H9 (cell line): Measurements from ENCODE around the gene VPS41. TPM values are rescaled to one million over a fixed set of nuclear protein-coding genes. Genes with fewer than 3 reads are reported as not detected.

Experiments used
- DNase-seq: peaks from one replicate; pipeline ENCODE4 v3.0.0-alpha.2; 2017
- H2AFZ ChIP-seq: one replicate; pipeline ENCODE4 v1.6.1; 2013; ENCODE audit warnings: mild to moderate bottlenecking, low read length, control low read depth, moderate library complexity
- H2AK5ac ChIP-seq: 2 replicates; pipeline ENCODE4 v1.6.1; 2013; ENCODE audit warnings: low read length, control low read depth, mixed read lengths; ENCODE audit not compliant: insufficient read length
- H2BK120ac ChIP-seq: one replicate; pipeline ENCODE4 v1.6.1; 2013; ENCODE audit warnings: low read depth, mild to moderate bottlenecking, low read length, control low read depth, inconsistent platforms; ENCODE audit not compliant: poor library complexity, severe bottlenecking
- H2BK12ac ChIP-seq: 2 replicates; pipeline ENCODE4 v1.6.1; 2013; ENCODE audit warnings: low read length, control low read depth, mixed read lengths, low read depth; ENCODE audit not compliant: insufficient read length
- H2BK15ac ChIP-seq: 2 replicates; pipeline ENCODE4 v1.6.1; 2013; ENCODE audit warnings: low read depth, low read length, control low read depth
- H2BK20ac ChIP-seq: one replicate; pipeline ENCODE4 v1.6.1; 2013; ENCODE audit warnings: low read depth, mild to moderate bottlenecking, low read length, control low read depth, inconsistent platforms; ENCODE audit not compliant: poor library complexity, severe bottlenecking
- H2BK5ac ChIP-seq: 2 replicates; pipeline ENCODE4 v1.6.1; 2013; ENCODE audit warnings: low read length, control low read depth, mixed read lengths; ENCODE audit not compliant: insufficient read length
- H3K14ac ChIP-seq: 2 replicates; pipeline ENCODE4 v1.6.1; 2013; ENCODE audit warnings: low read length, control low read depth; ENCODE audit not compliant: insufficient read depth
- H3K18ac ChIP-seq: 2 replicates; pipeline ENCODE4 v1.6.1; 2013; ENCODE audit warnings: low read depth, mild to moderate bottlenecking, mixed read lengths, low read length, control low read depth; ENCODE audit not compliant: insufficient read length
- H3K23ac ChIP-seq: 2 replicates; pipeline ENCODE4 v1.6.1; 2013; ENCODE audit warnings: low read length, control low read depth, mixed read lengths, low read depth; ENCODE audit not compliant: insufficient read length
- H3K23me2 ChIP-seq: 2 replicates; pipeline ENCODE4 v1.6.1; 2013; ENCODE audit warnings: low read depth, mild to moderate bottlenecking, mixed read lengths, low read length, control low read depth; ENCODE audit not compliant: insufficient read length, poor library complexity, severe bottlenecking
- H3K27ac ChIP-seq: 2 replicates; pipeline ENCODE4 v1.5.1; 2013; ENCODE audit warnings: low read length, control low read depth, mixed read lengths, low read depth; ENCODE audit not compliant: insufficient read length
- H3K27me3 ChIP-seq: 2 replicates; pipeline ENCODE4 v1.6.1; 2013; ENCODE audit warnings: low read length, control low read depth, inconsistent platforms; ENCODE audit not compliant: insufficient read depth
- H3K4ac ChIP-seq: 2 replicates; pipeline ENCODE4 v1.6.1; 2013; ENCODE audit warnings: low read depth, mild to moderate bottlenecking, control low read depth, inconsistent platforms, low read length, moderate library complexity
- H3K4me1 ChIP-seq: 2 replicates; pipeline ENCODE4 v1.6.1; 2013; ENCODE audit warnings: low read length, control low read depth, inconsistent platforms; ENCODE audit not compliant: insufficient read depth
- H3K4me2 ChIP-seq: 2 replicates; pipeline ENCODE4 v1.6.1; 2013; ENCODE audit warnings: low read length, control low read depth, mixed read lengths; ENCODE audit not compliant: insufficient read length, insufficient read depth
- H3K56ac ChIP-seq: 2 replicates; pipeline ENCODE4 v1.6.1; 2013; ENCODE audit warnings: low read depth, mild to moderate bottlenecking, mixed read lengths, low read length, control low read depth; ENCODE audit not compliant: insufficient read length
- H3K79me1 ChIP-seq: 2 replicates; pipeline ENCODE4 v1.6.1; 2013; ENCODE audit warnings: low read depth, mild to moderate bottlenecking, moderate library complexity, low read length, control low read depth, inconsistent platforms; ENCODE audit not compliant: insufficient read depth, poor library complexity, severe bottlenecking
- H3K79me2 ChIP-seq: 2 replicates; pipeline ENCODE4 v1.6.1; 2013; ENCODE audit warnings: low read length, control low read depth, inconsistent platforms; ENCODE audit not compliant: insufficient read depth
- H3K9ac ChIP-seq: 2 replicates; pipeline ENCODE4 v1.6.1; 2013; ENCODE audit warnings: low read length, control low read depth, mixed read lengths; ENCODE audit not compliant: insufficient read length; ENCODE audit errors: extremely low read depth
- H3K9me3 ChIP-seq: one replicate; pipeline ENCODE4 v1.6.1; 2013; ENCODE audit warnings: low read depth, low read length, inconsistent platforms; ENCODE audit not compliant: control insufficient read depth
- H3T11ph ChIP-seq: one replicate; pipeline ENCODE4 v1.6.1; 2013; ENCODE audit warnings: mild to moderate bottlenecking, low read length, control low read depth, inconsistent platforms
- H4K20me1 ChIP-seq: one replicate; pipeline ENCODE4 v1.6.1; 2013; ENCODE audit not compliant: control insufficient read depth, insufficient read length, insufficient read depth
- H4K5ac ChIP-seq: 2 replicates; pipeline ENCODE4 v1.6.1; 2013; ENCODE audit warnings: low read depth, mild to moderate bottlenecking, mixed read lengths, low read length, control low read depth; ENCODE audit not compliant: insufficient read length
- H4K8ac ChIP-seq: replicated peaks from 2 replicates; pipeline ENCODE4 v1.6.1; 2013; ENCODE audit warnings: low read length, control low read depth, mixed read lengths, low read depth; ENCODE audit not compliant: insufficient read length
- H4K91ac ChIP-seq: 2 replicates; pipeline ENCODE4 v1.6.1; 2013; ENCODE audit warnings: low read depth, mild to moderate bottlenecking, moderate library complexity, mixed read lengths, low read length, control low read depth; ENCODE audit not compliant: insufficient read length
- H3K27ac Mint-ChIP-seq, 3 experiments: 2 replicates in 2 of 3; 3 replicates in 1 of 3; pipeline ENCODE4 v1.8.0; 2020 to 2021; ENCODE audit warnings: mixed read lengths in 3 of 3, mild to moderate bottlenecking in 1 of 3, moderate library complexity in 1 of 3
- H3K27me3 Mint-ChIP-seq: 2 replicates; pipeline ENCODE4 v1.8.0; 2021; ENCODE audit warnings: low read depth, mild to moderate bottlenecking, moderate library complexity, mixed read lengths
- H3K36me3 Mint-ChIP-seq, 3 experiments: 2 replicates in 2 of 3; 3 replicates in 1 of 3; pipeline ENCODE4 v1.8.0; 2020 to 2021; ENCODE audit warnings: low read depth in 3 of 3, mixed read lengths in 3 of 3; ENCODE audit not compliant: insufficient read depth in 1 of 3
- H3K4me1 Mint-ChIP-seq, 2 experiments: 2 replicates each; pipeline ENCODE4 v1.8.0; 2020; ENCODE audit warnings: mixed read lengths in 2 of 2
- H3K4me3 Mint-ChIP-seq, 2 experiments: 2 replicates in 1 of 2; 3 replicates in 1 of 2; pipeline ENCODE4 v1.8.0; 2020 to 2021; ENCODE audit warnings: mild to moderate bottlenecking in 2 of 2, mixed read lengths in 2 of 2, moderate library complexity in 1 of 2
- H3K9me3 Mint-ChIP-seq, 2 experiments: 2 replicates in 1 of 2; 3 replicates in 1 of 2; pipeline ENCODE4 v1.8.0; 2020; ENCODE audit warnings: mild to moderate bottlenecking in 2 of 2, mixed read lengths in 2 of 2, moderate library complexity in 1 of 2
- WGBS: extraction: QIAGEN DNeasy Blood & Tissue Kit; methylation state at CpG from one replicate; pipeline ENCODE4 v1.1.7; 2013; ENCODE audit warnings: missing lambda C conversion rate, low lambda C conversion rate, mixed read lengths; ENCODE audit not compliant: insufficient read length; ENCODE audit errors: extremely low coverage; 5-methylcytosine and 5-hydroxymethylcytosine counted together
- total RNA-seq: library from RNA; stranded (reverse); gene quantifications from 2 replicates; pipeline ENCODE4 v1.2.1, GENCODE V29; 2021
- TF ChIP-seq, protein P1 (sequence below): fragments of 200-600 bp; sonication (generic); conservative IDR thresholded peaks from 3 replicates; pipeline ENCODE4 v1.8.0; 2021; ENCODE audit warnings: antibody characterized with exemption, mild to moderate bottlenecking

Gene VPS41
- total RNA-seq, 1 experiment from 2014 or later: 49.3 TPM

DNA sequence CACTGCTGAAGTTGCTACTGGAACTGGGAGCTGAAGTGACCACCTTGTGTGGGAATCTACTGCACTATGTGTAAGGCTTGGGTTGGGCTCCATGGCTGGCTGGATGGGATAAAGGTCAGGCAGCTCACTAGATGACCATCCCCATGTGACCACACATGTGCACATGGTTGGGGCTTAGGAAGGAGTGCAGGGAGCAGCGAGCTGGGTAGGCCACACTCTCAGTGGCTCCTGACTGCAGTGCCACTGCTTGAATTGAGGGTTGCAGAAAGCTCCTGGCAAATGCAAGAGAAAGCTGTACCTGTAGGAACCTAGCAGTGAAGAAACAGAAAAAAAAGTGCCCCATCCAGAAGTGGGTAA lies 230.3 kb downstream of the VPS41 start:
- Histone ChIP-seq H3K27ac (no peak overlapping the region), H3K4me1 (no peaks in the 10 kb centered on the region; the same call in 1 of the 2 replicates), H3K79me1 (no peaks in the 10 kb centered on the region), H3K4me2 (no peak overlapping the region), H3K9ac (no peak overlapping the region), H3K27me3 (no peaks in the 10 kb centered on the region), H3K9me3 (no peaks in the 10 kb centered on the region), H3K23ac (no peak overlapping the region), H3K18ac (peak overlapping the region; percentile 26), H2BK5ac (no peak overlapping the region), H4K8ac (no peak overlapping the region), H4K5ac (no peak overlapping the region), H2BK15ac (no peak overlapping the region), H2BK120ac (no peak overlapping the region), H3K14ac (peak overlapping the region; percentile 6; the same call in 1 of the 2 replicates), H2BK20ac (no peak overlapping the region), H3K4ac (no peak overlapping the region), H4K91ac (no peak overlapping the region), H2BK12ac (no peak overlapping the region), H3T11ph (no peak overlapping the region), H3K23me2 (no peaks in the 10 kb centered on the region), H2AFZ (no peak overlapping the region), H4K20me1 (no peaks in the 10 kb centered on the region), H3K79me2 (no peaks in the 10 kb centered on the region), H3K56ac (no peak overlapping the region), H2AK5ac (no peak overlapping the region)
- WGBS: no CpG with 5 or more reads among the region's 1 CpG
- no peaks in the 10 kb centered on the region for H3K36me3 Mint-ChIP-seq
- no peak for DNase-seq
- H3K9me3 Mint-ChIP-seq: no peaks in the 10 kb centered on the region; a peak in 1 of 5 replicates
- no peaks in the 10 kb centered on the region; the same call in 1 of the 2 replicates for H3K27me3 Mint-ChIP-seq
- TF ChIP-seq, protein P1, sequence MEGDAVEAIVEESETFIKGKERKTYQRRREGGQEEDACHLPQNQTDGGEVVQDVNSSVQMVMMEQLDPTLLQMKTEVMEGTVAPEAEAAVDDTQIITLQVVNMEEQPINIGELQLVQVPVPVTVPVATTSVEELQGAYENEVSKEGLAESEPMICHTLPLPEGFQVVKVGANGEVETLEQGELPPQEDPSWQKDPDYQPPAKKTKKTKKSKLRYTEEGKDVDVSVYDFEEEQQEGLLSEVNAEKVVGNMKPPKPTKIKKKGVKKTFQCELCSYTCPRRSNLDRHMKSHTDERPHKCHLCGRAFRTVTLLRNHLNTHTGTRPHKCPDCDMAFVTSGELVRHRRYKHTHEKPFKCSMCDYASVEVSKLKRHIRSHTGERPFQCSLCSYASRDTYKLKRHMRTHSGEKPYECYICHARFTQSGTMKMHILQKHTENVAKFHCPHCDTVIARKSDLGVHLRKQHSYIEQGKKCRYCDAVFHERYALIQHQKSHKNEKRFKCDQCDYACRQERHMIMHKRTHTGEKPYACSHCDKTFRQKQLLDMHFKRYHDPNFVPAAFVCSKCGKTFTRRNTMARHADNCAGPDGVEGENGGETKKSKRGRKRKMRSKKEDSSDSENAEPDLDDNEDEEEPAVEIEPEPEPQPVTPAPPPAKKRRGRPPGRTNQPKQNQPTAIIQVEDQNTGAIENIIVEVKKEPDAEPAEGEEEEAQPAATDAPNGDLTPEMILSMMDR: no peak
- no peak overlapping the region for H3K4me3 Mint-ChIP-seq
- no peak overlapping the region for H3K27ac Mint-ChIP-seq
- H3K4me1 Mint-ChIP-seq: peaks cover 13% of the 10 kb centered on the region in 2 experiments
